Testis (tissue), 5 donors: ENCODE data around the gene NIPSNAP2. TPM values are rescaled to one million over a fixed set of nuclear protein-coding genes. Genes with fewer than 3 reads are reported as not detected.

Source experiments
- DNase-seq: peaks from one replicate; pipeline ENCODE4 v3.0.0-alpha.2; 2019
- H3K27ac ChIP-seq, 2 donors: fragments of 200-600 bp; sonication (generic); one replicate each; pipeline ENCODE4 v1.5.1; 2019
- H3K27me3 ChIP-seq: fragments of 200-600 bp; sonication (generic); one replicate; pipeline ENCODE4 v1.5.1; 2019
- H3K36me3 ChIP-seq: fragments of 200-600 bp; sonication (generic); one replicate; pipeline ENCODE4 v1.5.1; 2017; ENCODE audit warnings: low read depth; ENCODE audit errors: missing control alignments
- H3K4me1 ChIP-seq: fragments of 200-600 bp; sonication (generic); one replicate; pipeline ENCODE4 v1.5.1; 2019
- H3K4me3 ChIP-seq, 2 donors: fragments of 200-600 bp; sonication (generic); one replicate each; pipeline ENCODE4 v1.5.1; 2017 to 2019
- H3K9me3 ChIP-seq: fragments of 200-600 bp; sonication (generic); one replicate; pipeline ENCODE4 v1.5.1; 2017
- CTCF ChIP-seq, 3 experiments: fragments of 450-650 bp in 2 of 3; fragments of 200-600 bp in 1 of 3; sonication (generic) in 1 of 3; IDR thresholded peaks; one replicate each; pipeline ENCODE4 v1.5.1; 2016 to 2019; ENCODE audit warnings: antibody characterized with exemption in 3 of 3, mild to moderate bottlenecking in 2 of 3, moderate library complexity in 1 of 3
- POLR2A ChIP-seq: fragments of 450-650 bp; IDR thresholded peaks from one replicate; pipeline ENCODE4 v1.6.1; 2017; ENCODE audit warnings: antibody characterized with exemption, mild to moderate bottlenecking, moderate library complexity
- WGBS, 2 donors: methylation state at CpG; one replicate each; pipeline ENCODE4 v1.1.5; 2018; 5-methylcytosine and 5-hydroxymethylcytosine counted together
- intact Hi-C: fragments of 100-400 bp; cut with DNase I; formaldehyde crosslinking; loops from one replicate; pipeline ENCODE4 v1.15.1; 2023; ENCODE audit warnings: low total_unique reads
- long read RNA-seq, 2 donors: transcript quantifications; one replicate each; lab custom pipeline, GENCODE V29; 2026
- polyA plus RNA-seq: library from polyadenylated mRNA; stranded (reverse); fragments of 350-450 nt; fragmentation: Illumina TruSeq; extraction: RNeasy Lipid Tissue Mini Kit (QIAGEN cat#74804); gene quantifications from one replicate; pipeline ENCODE4 v1.2.3, GENCODE V29; 2014; ENCODE audit warnings: low read depth, low replicate concordance; ENCODE audit not compliant: insufficient read depth
- total RNA-seq, 2 donors: library from RNA; depleted of rRNA; stranded (reverse); fragments of >200 nt; gene quantifications; one replicate each; pipeline ENCODE4 v1.2.3, GENCODE V29; 2016

The NIPSNAP2 gene
- total RNA-seq (100 to 1,000 TPM in 1 of 2 donors, 10 to 100 TPM in 1; 90.2 to 136 TPM), polyA plus RNA-seq (41.1 TPM)
- long read RNA-seq, donor 1, transcript NIPSNAP2-201 (10 exons, 1,999 nt), result major isoform, 36 of 57 reads
- long read RNA-seq, donor 1, partial matches to known transcripts, result 18 of 57 reads
- long read RNA-seq, donor 1, other reads (novel, unspliced or antisense), result 0 of 57 reads
- long read RNA-seq, donor 2, transcript NIPSNAP2-201 (10 exons, 1,999 nt), result major isoform, 21 of 56 reads
- long read RNA-seq, donor 2, partial matches to known transcripts, result 33 of 56 reads
- long read RNA-seq, donor 2, other reads (novel, unspliced or antisense), result 0 of 56 reads

DNA sequence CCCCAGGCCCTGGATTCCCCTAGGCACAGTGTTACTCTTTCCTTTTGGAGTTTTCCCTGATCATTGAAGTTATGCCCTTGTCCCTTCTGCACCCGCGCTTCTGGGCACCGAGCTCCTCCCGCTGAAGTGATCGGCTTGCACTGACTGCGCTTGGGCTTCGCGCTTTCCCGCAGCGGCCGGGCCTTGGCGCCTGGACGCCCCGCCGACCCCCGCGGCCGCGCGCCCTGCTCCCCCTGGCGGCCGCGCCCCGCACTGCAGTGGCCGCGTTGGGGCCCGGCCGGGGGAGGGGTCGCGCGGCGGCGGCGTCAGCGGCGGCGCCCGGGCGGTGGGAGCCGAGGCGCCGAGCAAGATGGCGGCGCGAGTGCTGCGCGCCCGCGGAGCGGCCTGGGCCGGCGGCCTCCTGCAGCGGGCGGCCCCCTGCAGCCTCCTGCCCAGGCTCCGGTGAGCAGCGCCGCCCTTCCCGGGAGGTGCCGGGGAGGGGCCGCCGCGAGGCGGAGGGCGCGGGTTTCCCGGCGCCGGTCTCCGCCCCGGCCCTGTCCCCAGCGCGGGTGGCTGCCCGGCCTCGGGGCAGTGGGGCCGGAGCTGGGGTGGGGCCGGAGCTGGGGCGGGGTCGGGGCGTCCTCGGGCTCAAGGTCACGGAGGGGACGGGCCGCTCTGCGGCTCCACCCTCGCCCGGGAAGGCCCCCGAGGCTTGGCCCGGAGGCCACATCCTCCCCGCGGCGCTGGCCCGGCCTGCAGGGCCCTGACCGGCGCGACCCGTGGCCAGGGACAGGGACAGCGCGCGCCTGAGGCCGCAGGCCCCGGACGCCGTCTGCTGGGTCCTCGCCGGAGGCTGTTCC, at the start of gene NIPSNAP2:
Gene NIPSNAP2 (plus strand): TSS at position 325 of the 839 bp plus-strand sequence. CDS start 25 bp downstream, at position 350.
- Histone ChIP-seq H3K4me3 (peak within 1 kb of the TSS; percentile 81 to 82), H3K4me1 (peaks cover 15% of the 10 kb centered on the region), H3K36me3 (no peaks in the 10 kb centered on the region), H3K27ac (peak within 1 kb of the TSS; percentile 78 to 95), H3K27me3 (no peaks in the 10 kb centered on the region), H3K9me3 (no peaks in the 10 kb centered on the region)
- intact Hi-C loops, result no loop called here
- DNase-seq, result peak; percentile 85
- peak in 2 of 3 experiments; percentile 62 to 99 for TF ChIP-seq CTCF (IDR thresholded peaks at IDR 0.05)
- TF ChIP-seq POLR2A, result no peak
- WGBS, 2 donors, result 0 to 1% methylated on average over 7 to 24 of the region's 105 CpGs

DNA sequence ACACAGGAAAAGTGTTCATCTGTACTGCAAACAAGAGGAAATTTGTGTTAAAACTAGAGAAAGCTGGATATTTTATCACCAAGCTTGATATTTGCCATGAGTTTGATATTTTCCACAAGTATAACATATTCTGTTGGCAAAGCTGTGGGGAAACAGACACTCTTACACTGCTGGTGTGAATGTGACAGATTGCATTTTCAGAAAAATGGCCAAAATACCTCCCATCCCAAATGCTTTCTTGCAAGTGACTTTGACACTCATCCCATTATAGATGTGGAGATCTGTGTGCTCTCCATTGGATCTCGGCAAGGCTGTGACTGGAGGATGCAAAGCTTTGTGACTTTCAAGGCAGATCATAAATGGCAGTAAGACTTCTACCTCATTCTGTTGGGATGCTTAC, 46.6 kb upstream of the NIPSNAP2 start:
- Histone ChIP-seq H3K4me1 (no peaks in the 10 kb centered on the region), H3K9me3 (no peaks in the 10 kb centered on the region), H3K27ac (no peak overlapping the region), H3K27me3 (no peaks in the 10 kb centered on the region), H3K4me3 (no peak overlapping the region), H3K36me3 (no peaks in the 10 kb centered on the region)
- intact Hi-C loops, result no loop called here
- DNase-seq, result no peak
- TF ChIP-seq POLR2A (no peak), CTCF (IDR thresholded peaks at IDR 0.05) (no peak)
- WGBS, 2 donors, result 88 to 100% methylated on average over 1 of the region's 1 CpG

- no peak overlapping the region for H3K27ac ChIP-seq
- TF ChIP-seq CTCF (IDR thresholded peaks at IDR 0.05) (no peak), POLR2A (no peak)
- 85 to 94% methylated on average over 5 of the region's 5 CpGs for WGBS, 2 donors
- intact Hi-C loops, result no loop called here
- no peak for DNase-seq
- no peaks in the 10 kb centered on the region for H3K36me3 ChIP-seq
- no peaks in the 10 kb centered on the region for H3K9me3 ChIP-seq
- no peak overlapping the region for H3K4me3 ChIP-seq
- no peaks in the 10 kb centered on the region for H3K27me3 ChIP-seq
- no peaks in the 10 kb centered on the region for H3K4me1 ChIP-seq
Observed at GRCh38 chr7:55928006-55928767, 36.2 kb upstream of the NIPSNAP2 start.

GRCh38 chr7:55931421-55932151, 32.8 kb upstream of the NIPSNAP2 start:
- no peak overlapping the region for H3K4me3 ChIP-seq
- no peaks in the 10 kb centered on the region for H3K9me3 ChIP-seq
- H3K27me3 ChIP-seq, result no peaks in the 10 kb centered on the region
- intact Hi-C loops, result no loop called here
- TF ChIP-seq POLR2A (no peak), CTCF (IDR thresholded peaks at IDR 0.05) (no peak)
- H3K27ac ChIP-seq, result no peak overlapping the region
- no peak for DNase-seq
- 73 to 92% methylated on average over 5 of the region's 5 CpGs for WGBS, 2 donors
- H3K36me3 ChIP-seq, result no peaks in the 10 kb centered on the region
- H3K4me1 ChIP-seq, result no peaks in the 10 kb centered on the region
